GM10266 (cell line): ENCODE measurements around the gene SLC35E4.

ENCODE experiments used
- DNase-seq: peaks from one replicate; pipeline ENCODE4 v3.0.0; 2012; ENCODE audit errors: extremely low spot score
- CTCF ChIP-seq: IDR thresholded peaks from 2 replicates; pipeline ENCODE4 v1.5.1; 2012; ENCODE audit warnings: mild to moderate bottlenecking, low read depth; ENCODE audit not compliant: control insufficient read depth, insufficient read depth; ENCODE audit errors: missing control alignments

The SLC35E4 gene

GRCh38 chr22:30606455-30607299, 28.9 kb upstream of the SLC35E4 start, which contains the start of gene TCN2:
Gene TCN2, plus strand, starts transcription at chr22:30607174. Its CDS starts 158 bp downstream, at chr22:30607332.
- peak; percentile 64 for DNase-seq
- no peak for TF ChIP-seq CTCF

- no peak for DNase-seq
- TF ChIP-seq CTCF: no peak
These were observed 28.2 kb upstream of the SLC35E4 start for GRCh38 chr22:30607300-30607930.

- no peak for TF ChIP-seq CTCF
- no peak for DNase-seq
These were observed 27.6 kb upstream of the SLC35E4 start for GRCh38 chr22:30607939-30608338.

- no peak for TF ChIP-seq CTCF
- DNase-seq: peak; percentile 63
These were observed 26.1 kb upstream of the SLC35E4 start for GRCh38 chr22:30609260-30610185.

GRCh38 chr22:30610299-30610698, 25.3 kb upstream of the SLC35E4 start:
- no peak for DNase-seq
- no peak for TF ChIP-seq CTCF

GRCh38 chr22:30611197-30611596, 24.4 kb upstream of the SLC35E4 start:
- TF ChIP-seq CTCF: no peak
- no peak for DNase-seq
